C4-2B (cell line): Measurements from ENCODE around the gene DERL3.

Experiments used
- H3K27ac ChIP-seq: fragments of 450-650 bp; 2 replicates; pipeline ENCODE4 v1.5.1; 2017
- ZFX ChIP-seq: fragments of 450-650 bp; IDR thresholded peaks from 2 replicates; pipeline ENCODE4 v1.6.1; 2017
- TF ChIP-seq, protein P1 (sequence below): fragments of 450-650 bp; conservative IDR thresholded peaks from 2 replicates; pipeline ENCODE4 v1.5.1; 2017; ENCODE audit warnings: mild to moderate bottlenecking

DERL3 gene

DNA sequence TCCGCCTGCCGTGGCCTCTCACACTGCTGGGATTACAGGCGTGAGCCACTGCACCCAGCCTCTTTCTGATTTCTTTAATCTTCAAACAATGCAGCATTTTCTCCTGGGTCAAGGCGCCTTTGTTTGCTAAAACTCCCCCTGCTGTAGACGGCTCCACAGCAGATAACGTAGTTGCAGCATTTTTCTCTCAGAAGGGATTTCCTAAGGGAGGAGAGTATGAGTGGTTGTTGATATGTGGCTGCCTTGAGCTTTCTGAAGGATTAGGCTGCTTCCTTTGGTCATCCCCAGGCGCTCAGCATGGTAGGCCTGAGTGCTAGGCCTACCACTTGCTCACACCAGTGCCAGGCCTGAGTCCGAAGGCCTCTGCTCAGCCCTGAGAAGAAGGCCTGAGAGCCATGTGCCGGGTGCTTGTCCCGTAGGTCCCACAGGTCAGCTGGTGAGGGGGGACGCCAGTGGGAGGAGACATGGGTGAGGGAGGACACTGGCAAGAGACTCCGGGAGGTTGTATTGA, 34.0 kb downstream of the DERL3 start:
- H3K27ac ChIP-seq: no peak overlapping the region
- TF ChIP-seq, protein P1, sequence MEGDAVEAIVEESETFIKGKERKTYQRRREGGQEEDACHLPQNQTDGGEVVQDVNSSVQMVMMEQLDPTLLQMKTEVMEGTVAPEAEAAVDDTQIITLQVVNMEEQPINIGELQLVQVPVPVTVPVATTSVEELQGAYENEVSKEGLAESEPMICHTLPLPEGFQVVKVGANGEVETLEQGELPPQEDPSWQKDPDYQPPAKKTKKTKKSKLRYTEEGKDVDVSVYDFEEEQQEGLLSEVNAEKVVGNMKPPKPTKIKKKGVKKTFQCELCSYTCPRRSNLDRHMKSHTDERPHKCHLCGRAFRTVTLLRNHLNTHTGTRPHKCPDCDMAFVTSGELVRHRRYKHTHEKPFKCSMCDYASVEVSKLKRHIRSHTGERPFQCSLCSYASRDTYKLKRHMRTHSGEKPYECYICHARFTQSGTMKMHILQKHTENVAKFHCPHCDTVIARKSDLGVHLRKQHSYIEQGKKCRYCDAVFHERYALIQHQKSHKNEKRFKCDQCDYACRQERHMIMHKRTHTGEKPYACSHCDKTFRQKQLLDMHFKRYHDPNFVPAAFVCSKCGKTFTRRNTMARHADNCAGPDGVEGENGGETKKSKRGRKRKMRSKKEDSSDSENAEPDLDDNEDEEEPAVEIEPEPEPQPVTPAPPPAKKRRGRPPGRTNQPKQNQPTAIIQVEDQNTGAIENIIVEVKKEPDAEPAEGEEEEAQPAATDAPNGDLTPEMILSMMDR: no peak
- no peak for TF ChIP-seq ZFX

DNA sequence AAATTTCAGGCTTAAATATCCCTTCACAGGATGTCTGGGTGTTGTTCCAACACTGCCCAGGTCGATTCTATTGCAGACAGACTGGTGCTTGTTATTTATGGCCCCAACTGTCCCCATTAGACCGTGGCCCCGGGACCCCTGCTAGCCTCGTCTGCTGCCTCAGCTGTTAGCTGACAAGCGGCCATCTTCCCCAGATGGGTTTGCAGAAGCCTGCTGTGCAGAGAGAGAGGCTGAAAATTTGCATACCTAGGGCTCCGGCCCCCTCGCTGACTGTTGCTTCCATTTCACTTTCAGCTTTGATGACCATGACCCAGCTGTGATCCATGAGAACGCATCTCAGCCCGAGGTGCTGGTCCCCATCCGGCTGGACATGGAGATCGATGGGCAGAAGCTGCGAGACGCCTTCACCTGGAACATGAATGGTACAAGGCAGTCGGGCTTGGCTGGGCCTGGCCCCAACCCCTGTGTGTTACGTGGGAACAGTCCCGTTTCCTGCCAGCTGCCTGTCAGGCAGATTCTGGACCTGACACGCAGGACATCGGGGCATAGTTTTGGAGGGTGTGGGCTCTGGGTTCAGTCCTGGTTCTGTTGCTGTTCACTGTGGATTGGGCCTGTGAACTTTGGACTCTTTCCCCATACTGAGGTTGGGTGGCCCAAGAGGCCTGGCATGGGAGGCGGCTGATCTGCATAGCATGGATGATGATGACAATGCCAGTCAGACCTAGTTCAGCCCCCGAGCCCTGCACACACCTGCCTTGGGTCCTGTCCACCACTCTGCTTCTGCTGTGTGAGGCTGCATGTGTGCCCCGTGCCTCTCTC, 35.6 kb downstream of the DERL3 start:
- no peak overlapping the region for H3K27ac ChIP-seq
- TF ChIP-seq, protein P1: no peak
- no peak for TF ChIP-seq ZFX

DNA sequence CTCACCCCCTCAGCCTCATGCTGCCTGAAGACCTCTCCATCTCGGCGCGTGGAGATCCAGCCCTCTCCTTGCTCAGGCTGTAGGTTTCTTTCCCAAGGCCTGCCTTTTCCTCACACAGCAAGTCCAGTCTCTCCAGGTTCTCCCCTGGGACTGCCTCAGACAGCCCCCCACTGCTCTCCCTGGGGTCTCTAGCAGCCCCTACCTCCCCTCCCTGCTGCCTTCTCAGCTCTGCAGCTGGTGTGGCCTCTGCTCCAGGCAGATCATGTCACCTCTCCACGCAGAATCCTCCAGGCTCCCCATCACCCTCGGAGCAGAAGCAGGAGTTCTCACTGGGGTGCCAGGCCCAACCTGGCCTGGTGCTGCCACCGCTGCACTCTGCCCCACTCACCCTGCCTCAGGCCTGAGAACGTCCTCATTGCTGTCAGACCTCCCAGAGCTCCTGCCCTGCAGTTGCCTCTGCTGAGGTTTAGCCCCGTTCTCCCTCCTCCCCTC, 36.9 kb downstream of the DERL3 start:
- H3K27ac ChIP-seq: no peak overlapping the region
- TF ChIP-seq, protein P1: no peak
- no peak for TF ChIP-seq ZFX

DNA sequence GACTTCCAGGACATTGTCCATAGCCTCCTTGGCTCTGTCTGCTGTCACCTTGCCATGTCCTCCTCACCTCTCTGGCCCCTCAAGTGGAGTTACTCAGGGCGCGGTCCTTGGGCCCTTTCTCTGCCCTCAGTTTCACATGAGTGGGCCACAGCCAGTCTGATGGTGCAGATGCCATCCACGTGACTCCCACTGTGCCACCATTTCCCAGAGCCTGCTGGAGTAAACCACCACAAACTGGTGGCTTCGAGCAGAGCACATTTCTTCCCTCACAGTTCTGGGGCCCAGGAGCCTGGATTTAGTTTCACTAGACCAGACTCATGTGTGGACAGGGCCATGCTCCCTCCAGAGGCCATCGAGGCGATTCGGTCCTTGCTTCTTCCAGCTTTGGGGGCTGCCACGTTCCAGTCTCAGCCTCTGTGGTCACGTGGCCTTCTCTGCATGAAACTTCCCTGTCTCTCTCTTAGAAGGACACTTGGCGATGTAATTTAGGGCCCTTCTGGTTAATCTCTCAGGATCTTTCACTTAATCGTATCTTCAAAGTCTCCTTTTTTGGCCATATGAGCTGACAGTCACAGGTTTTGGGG, 37.5 kb downstream of the DERL3 start:
- TF ChIP-seq ZFX: no peak
- TF ChIP-seq, protein P1: no peak
- no peak overlapping the region for H3K27ac ChIP-seq

DNA sequence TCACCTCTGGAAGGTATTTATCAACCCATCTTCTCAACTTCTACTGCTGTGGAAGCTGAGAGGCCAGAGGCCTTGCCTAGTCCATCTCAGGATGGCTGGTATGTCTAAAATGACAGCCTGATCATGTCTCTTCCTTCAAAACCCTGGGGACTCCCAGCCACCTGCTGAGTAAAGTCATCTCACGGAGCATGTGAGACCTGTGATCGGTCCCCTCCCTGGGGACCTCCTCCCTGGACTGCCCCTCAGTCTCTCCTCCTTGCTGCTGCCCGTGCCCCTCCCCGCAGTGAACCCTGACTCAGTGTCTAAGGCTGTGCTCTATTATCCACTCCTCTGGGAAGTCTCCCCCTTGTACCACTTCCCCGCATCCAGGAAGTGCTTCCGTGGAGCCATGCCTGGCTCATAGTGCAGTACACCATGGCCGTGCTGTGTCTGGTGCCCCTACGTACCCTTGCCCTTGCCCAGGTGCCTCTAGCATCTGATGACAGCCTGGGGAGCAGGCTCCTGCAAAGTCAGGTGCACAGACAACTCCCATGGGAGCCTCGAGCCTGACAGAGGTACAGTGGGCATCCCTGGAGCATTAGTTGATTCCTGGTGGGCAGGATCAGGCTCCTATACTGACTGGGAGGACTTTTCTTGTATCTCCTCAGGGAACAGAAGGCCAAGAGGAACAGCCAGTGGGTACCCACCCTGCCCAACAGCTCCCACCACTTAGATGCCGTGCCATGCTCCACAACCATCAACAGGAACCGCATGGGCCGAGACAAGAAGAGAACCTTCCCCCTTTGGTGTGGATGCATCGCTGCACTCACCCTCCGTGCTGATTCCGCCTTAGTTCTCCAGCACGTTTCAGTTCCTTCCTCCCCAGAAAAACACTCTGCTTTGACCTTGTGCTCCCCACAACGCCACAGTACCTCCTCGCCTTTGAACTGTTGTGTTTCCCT, 38.2 kb downstream of the DERL3 start:
- no peak overlapping the region for H3K27ac ChIP-seq
- TF ChIP-seq, protein P1: no peak
- TF ChIP-seq ZFX: no peak

DNA sequence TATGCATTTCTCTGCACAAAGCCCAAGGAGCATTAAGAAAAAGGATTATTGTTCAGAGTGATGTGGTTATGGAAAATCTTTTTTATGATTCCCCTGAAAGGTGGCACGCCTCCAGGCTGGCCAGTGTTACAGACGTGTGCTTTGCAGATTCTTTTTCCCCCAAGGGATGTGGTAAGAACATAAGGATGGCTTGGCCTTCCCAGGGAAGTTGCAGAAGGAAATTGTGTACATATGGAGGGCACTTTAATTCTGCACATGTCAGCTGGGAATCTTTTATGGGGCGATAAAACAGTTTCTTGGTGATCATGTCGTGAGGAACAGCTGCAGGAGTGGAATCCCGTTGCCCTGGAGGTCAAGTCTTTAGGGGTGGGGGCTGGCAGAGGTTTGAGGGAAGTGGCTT, 42.3 kb downstream of the DERL3 start:
- TF ChIP-seq, protein P1: no peak
- no peak for TF ChIP-seq ZFX

More for the DNA sequence above, 42.3 kb downstream of the DERL3 start:
- H3K27ac ChIP-seq: no peak overlapping the region
